Nephron progenitor cell (in vitro differentiated cells): ENCODE data around the gene DNAH12.

Experiments
- DNase-seq: peaks from one replicate; pipeline ENCODE4 v3.0.0; 2021
- H3K27ac Mint-ChIP-seq: 2 replicates; pipeline ENCODE4 v1.8.0; 2021; ENCODE audit warnings: mild to moderate bottlenecking, moderate library complexity, mixed read lengths
- H3K27me3 Mint-ChIP-seq: 2 replicates; pipeline ENCODE4 v1.8.0; 2021; ENCODE audit warnings: mild to moderate bottlenecking, low read depth, mixed read lengths; ENCODE audit not compliant: poor library complexity
- H3K36me3 Mint-ChIP-seq: 2 replicates; pipeline ENCODE4 v1.8.0; 2021; ENCODE audit warnings: low read depth, mixed read lengths
- H3K4me1 Mint-ChIP-seq: 2 replicates; pipeline ENCODE4 v1.8.0; 2021; ENCODE audit warnings: mixed read lengths
- H3K4me3 Mint-ChIP-seq: 2 replicates; pipeline ENCODE4 v1.8.0; 2021; ENCODE audit warnings: mild to moderate bottlenecking, moderate library complexity, mixed read lengths
- H3K9me3 Mint-ChIP-seq: 2 replicates; pipeline ENCODE4 v1.8.0; 2021; ENCODE audit warnings: mild to moderate bottlenecking, moderate library complexity, mixed read lengths
- CTCF ChIP-seq: fragments of 200-600 bp; sonication (generic); IDR thresholded peaks from 2 replicates; pipeline ENCODE4 v1.5.0; 2021; ENCODE audit warnings: antibody characterized with exemption

DNAH12 gene

GRCh38 chr3:57436195-57436761 is 107.9 kb downstream of the DNAH12 start:
- H3K36me3 Mint-ChIP-seq = no peaks in the 10 kb centered on the region
- H3K27me3 Mint-ChIP-seq = peaks cover 5% of the 10 kb centered on the region
- DNase-seq = no peak
- H3K4me3 Mint-ChIP-seq = no peak overlapping the region
- H3K9me3 Mint-ChIP-seq = peaks cover 3% of the 10 kb centered on the region
- H3K4me1 Mint-ChIP-seq = no peaks in the 10 kb centered on the region
- TF ChIP-seq CTCF = no peak
- no peak overlapping the region for H3K27ac Mint-ChIP-seq

GRCh38 chr3:57434041-57434440 is 110.1 kb downstream of the DNAH12 start:
- Mint-ChIP-seq H3K36me3 (no peaks in the 10 kb centered on the region), H3K4me3 (no peak overlapping the region), H3K27me3 (peaks cover 3% of the 10 kb centered on the region), H3K9me3 (no peaks in the 10 kb centered on the region), H3K4me1 (no peaks in the 10 kb centered on the region), H3K27ac (no peak overlapping the region)
- DNase-seq = peak; percentile 6
- TF ChIP-seq CTCF = peak; percentile 55

GRCh38 chr3:57423335-57423734 is 120.8 kb downstream of the DNAH12 start:
- Mint-ChIP-seq H3K27me3 (peaks cover 7% of the 10 kb centered on the region), H3K4me3 (no peak overlapping the region), H3K27ac (no peak overlapping the region), H3K9me3 (no peaks in the 10 kb centered on the region), H3K36me3 (no peaks in the 10 kb centered on the region), H3K4me1 (peaks cover 7% of the 10 kb centered on the region)
- no peak for TF ChIP-seq CTCF
- DNase-seq = no peak

GRCh38 chr3:57421336-57421735 is 122.8 kb downstream of the DNAH12 start:
- Mint-ChIP-seq H3K9me3 (no peaks in the 10 kb centered on the region), H3K27ac (no peak overlapping the region)

GRCh38 chr3:57420001-57420400 is 124.1 kb downstream of the DNAH12 start:
- Mint-ChIP-seq H3K27me3 (peaks cover 5% of the 10 kb centered on the region), H3K9me3 (no peaks in the 10 kb centered on the region), H3K4me3 (no peak overlapping the region), H3K36me3 (no peaks in the 10 kb centered on the region), H3K27ac (peak overlapping the region; percentile 70), H3K4me1 (peaks cover 7% of the 10 kb centered on the region)
- no peak for DNase-seq
- no peak for TF ChIP-seq CTCF

More at GRCh38 chr3:57421336-57421735, 122.8 kb downstream of the DNAH12 start:
- peaks cover 7% of the 10 kb centered on the region for H3K27me3 Mint-ChIP-seq
- H3K4me3 Mint-ChIP-seq = no peak overlapping the region
- no peak for DNase-seq
- no peak for TF ChIP-seq CTCF
- H3K36me3 Mint-ChIP-seq = no peaks in the 10 kb centered on the region
- peaks cover 7% of the 10 kb centered on the region for H3K4me1 Mint-ChIP-seq

GRCh38 chr3:57411715-57412114 is 132.4 kb downstream of the DNAH12 start:
- TF ChIP-seq CTCF = no peak
- peaks cover 13% of the 10 kb centered on the region for H3K27me3 Mint-ChIP-seq
- DNase-seq = no peak
- no peaks in the 10 kb centered on the region for H3K9me3 Mint-ChIP-seq
- H3K4me1 Mint-ChIP-seq = no peaks in the 10 kb centered on the region
- no peak overlapping the region for H3K27ac Mint-ChIP-seq
- H3K36me3 Mint-ChIP-seq = no peaks in the 10 kb centered on the region
- no peak overlapping the region for H3K4me3 Mint-ChIP-seq
